OCI-LY1 (cell line): ENCODE data around the gene CCDC74B.
"Not testable (repeated sequence)": the region's sequence is repeated elsewhere in the genome, so short reads cannot be mapped to it uniquely, and the experiment has no call there.

ENCODE experiments used
- CTCF ChIP-seq: fragments of 200-600 bp; sonication (generic), shearing (Covaris generic); IDR thresholded peaks from 2 replicates; pipeline ENCODE4 v1.5.1; 2017; ENCODE audit warnings: mild to moderate bottlenecking, antibody characterized with exemption, low read length, moderate library complexity, mixed read lengths
- EZH2 ChIP-seq: fragments of 200-600 bp; sonication (generic), shearing (Covaris generic); IDR thresholded peaks from 2 replicates; pipeline ENCODE4 v1.8.0; 2017; ENCODE audit warnings: borderline replicate concordance, mixed run types, mild to moderate bottlenecking, antibody characterized with exemption, low read length, moderate library complexity, mixed read lengths

- not testable (repeated sequence) for TF ChIP-seq EZH2, CTCF
Measured at GRCh38 chr2:130138841-130139251, 6.1 kb downstream of the CCDC74B start.
